Measurements from ENCODE around the gene CLSTN2. TPM values are rescaled to one million over a fixed set of nuclear protein-coding genes. Genes with fewer than 3 reads are reported as not detected.

Gene CLSTN2
- total RNA-seq, 1 donor from 2014 or later: 0.74 TPM

DNA sequence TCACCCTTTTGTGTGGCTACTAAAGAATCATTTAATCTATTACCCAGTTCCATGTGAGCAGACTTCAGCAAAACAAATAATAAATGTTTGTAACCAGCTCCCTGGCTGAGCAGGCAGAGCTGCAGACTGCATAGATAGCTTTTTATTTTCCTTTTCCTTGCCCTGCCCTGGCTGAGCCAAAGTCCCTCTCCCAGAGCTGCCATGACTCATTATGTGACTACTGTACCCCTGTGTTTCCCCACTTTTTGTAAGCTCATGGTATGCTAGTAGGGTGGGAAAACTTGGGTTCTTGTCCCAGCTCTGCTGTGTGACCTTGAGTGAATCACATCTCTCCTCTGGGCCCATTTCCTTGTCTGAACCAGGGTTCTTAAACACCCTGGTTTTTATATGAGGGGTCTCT, 127.5 kb downstream of the CLSTN2 start:
- DNase-seq (ENCODE audit: low spot score): no peak
- TF ChIP-seq, protein P1, sequence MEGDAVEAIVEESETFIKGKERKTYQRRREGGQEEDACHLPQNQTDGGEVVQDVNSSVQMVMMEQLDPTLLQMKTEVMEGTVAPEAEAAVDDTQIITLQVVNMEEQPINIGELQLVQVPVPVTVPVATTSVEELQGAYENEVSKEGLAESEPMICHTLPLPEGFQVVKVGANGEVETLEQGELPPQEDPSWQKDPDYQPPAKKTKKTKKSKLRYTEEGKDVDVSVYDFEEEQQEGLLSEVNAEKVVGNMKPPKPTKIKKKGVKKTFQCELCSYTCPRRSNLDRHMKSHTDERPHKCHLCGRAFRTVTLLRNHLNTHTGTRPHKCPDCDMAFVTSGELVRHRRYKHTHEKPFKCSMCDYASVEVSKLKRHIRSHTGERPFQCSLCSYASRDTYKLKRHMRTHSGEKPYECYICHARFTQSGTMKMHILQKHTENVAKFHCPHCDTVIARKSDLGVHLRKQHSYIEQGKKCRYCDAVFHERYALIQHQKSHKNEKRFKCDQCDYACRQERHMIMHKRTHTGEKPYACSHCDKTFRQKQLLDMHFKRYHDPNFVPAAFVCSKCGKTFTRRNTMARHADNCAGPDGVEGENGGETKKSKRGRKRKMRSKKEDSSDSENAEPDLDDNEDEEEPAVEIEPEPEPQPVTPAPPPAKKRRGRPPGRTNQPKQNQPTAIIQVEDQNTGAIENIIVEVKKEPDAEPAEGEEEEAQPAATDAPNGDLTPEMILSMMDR (IDR thresholded peaks at IDR 0.05; ENCODE audit: unreplicated experiment): no peak
- no peak overlapping the region for H3K4me3 Mint-ChIP-seq (ENCODE audit: unreplicated experiment)
- H3K4me1 Mint-ChIP-seq (ENCODE audit: unreplicated experiment): no peaks in the 10 kb centered on the region
- H3K27me3 Mint-ChIP-seq (ENCODE audit: unreplicated experiment): no peaks in the 10 kb centered on the region
- no peaks in the 10 kb centered on the region for H3K9me3 Mint-ChIP-seq (ENCODE audit: unreplicated experiment)
- H3K36me3 Mint-ChIP-seq (ENCODE audit: low read depth, unreplicated experiment): no peaks in the 10 kb centered on the region
- H3K27ac Mint-ChIP-seq (ENCODE audit: unreplicated experiment): no peak overlapping the region

DNA sequence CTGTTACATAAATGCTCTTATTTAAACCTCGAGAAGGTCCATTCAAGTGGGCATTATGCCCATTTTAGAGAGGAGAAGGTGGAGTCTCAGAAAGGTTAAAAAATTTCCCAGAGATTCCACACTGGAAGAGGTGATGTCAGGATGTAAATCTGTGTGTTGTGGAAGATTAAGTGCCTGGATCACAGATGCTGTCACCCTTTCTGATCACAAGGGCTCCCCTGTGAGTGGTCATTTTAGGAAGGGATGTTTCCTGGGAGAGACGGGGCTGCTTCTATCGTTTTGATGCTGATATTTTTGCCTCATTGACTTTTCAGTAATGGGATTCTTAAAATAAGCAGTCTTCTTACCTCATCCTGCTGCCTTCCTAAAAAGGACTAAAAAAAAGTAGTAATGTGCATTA, 132.5 kb downstream of the CLSTN2 start:
- no peak for DNase-seq (ENCODE audit: low spot score)
- TF ChIP-seq, protein P1 (IDR thresholded peaks at IDR 0.05; ENCODE audit: unreplicated experiment): no peak
- no peaks in the 10 kb centered on the region for H3K36me3 Mint-ChIP-seq (ENCODE audit: low read depth, unreplicated experiment)
- no peak overlapping the region for H3K27ac Mint-ChIP-seq (ENCODE audit: unreplicated experiment)
- H3K9me3 Mint-ChIP-seq (ENCODE audit: unreplicated experiment): no peaks in the 10 kb centered on the region
- H3K4me3 Mint-ChIP-seq (ENCODE audit: unreplicated experiment): no peak overlapping the region
- no peaks in the 10 kb centered on the region for H3K4me1 Mint-ChIP-seq (ENCODE audit: unreplicated experiment)
- no peaks in the 10 kb centered on the region for H3K27me3 Mint-ChIP-seq (ENCODE audit: unreplicated experiment)

DNA sequence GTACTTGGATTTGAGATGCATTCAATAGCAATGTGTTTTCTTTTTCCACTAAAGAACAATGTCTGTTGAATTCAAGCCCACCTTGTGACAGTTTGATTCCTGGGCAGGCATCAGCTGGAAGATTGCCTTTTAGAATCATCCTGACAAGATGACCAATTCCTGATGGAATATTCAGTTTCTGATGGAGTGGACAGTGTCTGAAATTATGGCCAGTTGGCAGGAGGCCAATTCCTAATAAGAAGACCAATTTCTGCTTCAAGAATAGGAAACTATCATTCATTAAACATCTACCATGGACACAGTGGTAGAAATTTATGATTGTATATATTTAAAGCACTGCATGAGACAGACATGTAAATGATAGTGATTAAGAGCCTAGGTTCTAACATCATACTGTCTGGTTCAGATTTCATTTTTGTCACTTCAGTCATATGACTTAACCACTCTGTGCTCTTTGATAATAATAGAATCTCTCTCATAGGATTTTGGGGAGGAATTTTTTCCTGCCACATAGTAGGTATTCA, 133.6 kb downstream of the CLSTN2 start:
- DNase-seq (ENCODE audit: low spot score): no peak
- H3K4me1 Mint-ChIP-seq (ENCODE audit: unreplicated experiment): no peaks in the 10 kb centered on the region
- no peaks in the 10 kb centered on the region for H3K27me3 Mint-ChIP-seq (ENCODE audit: unreplicated experiment)
- H3K36me3 Mint-ChIP-seq (ENCODE audit: low read depth, unreplicated experiment): no peaks in the 10 kb centered on the region
- no peak overlapping the region for H3K27ac Mint-ChIP-seq (ENCODE audit: unreplicated experiment)
- no peak overlapping the region for H3K4me3 Mint-ChIP-seq (ENCODE audit: unreplicated experiment)
- TF ChIP-seq, protein P1 (IDR thresholded peaks at IDR 0.05; ENCODE audit: unreplicated experiment): no peak
- no peaks in the 10 kb centered on the region for H3K9me3 Mint-ChIP-seq (ENCODE audit: unreplicated experiment)

DNA sequence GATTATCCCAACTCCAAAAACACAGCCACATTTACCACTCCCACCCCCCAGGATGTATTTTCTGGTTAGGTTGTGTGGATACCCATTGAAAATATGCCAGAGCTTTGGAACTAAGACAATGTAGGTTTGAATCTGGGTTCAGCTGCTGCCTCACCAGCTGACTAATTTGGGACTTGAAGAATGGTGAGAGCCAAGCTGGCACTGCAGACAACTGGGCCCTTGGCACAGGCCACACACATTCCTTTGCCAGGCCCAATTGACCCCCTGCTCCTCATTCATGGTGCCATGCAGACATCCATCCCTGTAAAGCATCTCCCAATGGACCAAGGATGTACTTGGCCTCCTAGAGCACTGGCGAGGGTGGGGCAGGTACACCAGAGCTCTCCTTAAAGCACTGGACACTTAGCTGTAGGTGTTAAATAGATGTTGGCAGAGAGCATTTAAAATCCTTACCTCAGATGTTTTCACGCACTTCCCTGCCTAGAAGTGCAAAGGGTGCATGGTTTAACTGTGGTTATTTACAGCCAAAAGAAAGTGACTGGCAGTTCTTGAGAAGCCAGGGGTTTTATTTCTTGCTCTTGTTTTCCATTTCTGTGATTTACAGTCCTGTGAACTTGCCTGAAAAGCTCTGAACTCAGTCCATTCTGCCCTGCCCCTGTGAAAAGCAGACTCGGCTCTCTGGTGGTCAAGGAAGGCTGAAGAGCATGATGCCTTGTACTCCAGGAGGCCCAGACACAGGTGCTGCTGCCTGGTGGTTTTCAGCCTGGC, 138.5 kb downstream of the CLSTN2 start:
- Mint-ChIP-seq H3K36me3 (ENCODE audit: low read depth, unreplicated experiment) (no peaks in the 10 kb centered on the region), H3K9me3 (ENCODE audit: unreplicated experiment) (no peaks in the 10 kb centered on the region), H3K27ac (ENCODE audit: unreplicated experiment) (no peak overlapping the region), H3K27me3 (ENCODE audit: unreplicated experiment) (peaks cover 4% of the 10 kb centered on the region), H3K4me1 (ENCODE audit: unreplicated experiment) (no peaks in the 10 kb centered on the region), H3K4me3 (ENCODE audit: unreplicated experiment) (no peak overlapping the region)
- DNase-seq (ENCODE audit: low spot score): no peak
- TF ChIP-seq, protein P1 (IDR thresholded peaks at IDR 0.05; ENCODE audit: unreplicated experiment): no peak

DNA sequence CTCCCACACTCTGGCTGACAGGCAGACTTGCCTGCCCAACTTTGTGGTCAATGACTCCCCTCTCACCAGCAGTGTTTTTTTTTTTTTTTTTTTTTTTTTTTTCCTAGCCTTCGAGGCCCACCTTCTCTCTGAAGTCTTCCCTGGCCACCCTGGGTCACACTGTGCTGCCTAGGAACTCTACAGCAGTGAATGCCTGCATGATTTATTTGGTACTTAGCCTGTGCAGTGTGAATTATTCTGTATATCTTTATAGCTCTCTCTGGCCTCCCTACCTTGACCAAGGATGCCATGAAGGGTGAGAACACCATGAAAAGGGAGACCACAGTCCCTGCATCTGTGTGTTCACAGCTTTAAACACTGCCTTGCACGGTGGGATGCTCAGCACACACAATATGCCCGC, 141.6 kb downstream of the CLSTN2 start:
- TF ChIP-seq, protein P1 (IDR thresholded peaks at IDR 0.05; ENCODE audit: unreplicated experiment): no peak
- no peaks in the 10 kb centered on the region for H3K9me3 Mint-ChIP-seq (ENCODE audit: unreplicated experiment)
- H3K27ac Mint-ChIP-seq (ENCODE audit: unreplicated experiment): no peak overlapping the region
- H3K36me3 Mint-ChIP-seq (ENCODE audit: low read depth, unreplicated experiment): no peaks in the 10 kb centered on the region
- no peaks in the 10 kb centered on the region for H3K4me1 Mint-ChIP-seq (ENCODE audit: unreplicated experiment)
- H3K4me3 Mint-ChIP-seq (ENCODE audit: unreplicated experiment): no peak overlapping the region
- no peak for DNase-seq (ENCODE audit: low spot score)
- H3K27me3 Mint-ChIP-seq (ENCODE audit: unreplicated experiment): peaks cover 4% of the 10 kb centered on the region
